GM12801 (cell line): ENCODE measurements around the gene LTB4R2.

ENCODE experiments used
- CTCF ChIP-seq: IDR thresholded peaks from one replicate; pipeline ENCODE4 v1.5.1; 2011; ENCODE audit warnings: control low read depth; ENCODE audit not compliant: insufficient read length; ENCODE audit errors: extremely low read depth

LTB4R2 gene

GRCh38 chr14:24356208-24356607 lies 46.3 kb downstream of the LTB4R2 start:
- no peak for TF ChIP-seq CTCF

GRCh38 chr14:24360281-24360680 lies 50.3 kb downstream of the LTB4R2 start:
- TF ChIP-seq CTCF, result no peak

- TF ChIP-seq CTCF, result no peak
Measured at GRCh38 chr14:24361326-24361725, 51.4 kb downstream of the LTB4R2 start.
